ENCODE measurements around the gene BRAT1.

DNA sequence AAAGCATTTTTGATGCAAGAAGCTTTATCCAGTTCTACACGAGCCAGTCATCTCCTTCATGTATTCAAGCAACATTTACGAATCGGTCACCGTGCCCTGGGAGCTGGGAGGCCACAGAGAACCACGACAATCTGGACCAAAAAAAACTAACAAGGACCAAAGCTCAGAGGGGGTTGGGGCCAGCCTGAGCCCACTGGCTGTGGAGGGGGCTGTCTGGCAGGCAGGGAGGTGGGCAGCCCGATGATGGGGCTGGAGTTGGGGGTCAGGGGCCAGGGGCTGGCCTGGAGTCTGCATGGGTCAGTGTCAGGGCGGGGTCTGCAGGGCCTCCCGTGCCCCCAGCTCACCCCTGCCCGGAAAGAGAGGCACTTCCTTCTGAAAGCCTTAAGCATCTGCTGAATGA is 66.6 kb downstream of the BRAT1 start:
- no peak for TF ChIP-seq POLR2AphosphoS5 (IDR thresholded peaks at IDR 0.05; ENCODE audit: borderline replicate concordance, low read depth, low read length)
- no peak for TF ChIP-seq EZH2 (IDR thresholded peaks at IDR 0.05)
- TF ChIP-seq FOXP2 (optimal IDR thresholded peaks at IDR 0.05; ENCODE audit: control extremely low read depth, extremely low read length, insufficient read depth), result no peak
